AG04450 (cell line): ENCODE measurements around the gene PPP1R14C. TPM values are rescaled to one million over a fixed set of nuclear protein-coding genes. Genes with fewer than 3 reads are reported as not detected.
"Not testable (repeated sequence)": the region's sequence is repeated elsewhere in the genome, so short reads cannot be mapped to it uniquely, and the experiment has no call there.

Experiments
- CTCF ChIA-PET: fragments of 300-600, 350-600 bp; formaldehyde crosslinking; extraction: SDS; loops from one replicate; lab custom pipeline; 2022; ENCODE audit warnings: antibody characterized with exemption, inconsistent platforms; lab: Charles Lee
- POLR2A ChIA-PET: fragments of 350-600 bp; formaldehyde crosslinking; extraction: SDS; loops from one replicate; lab custom pipeline; 2021; ENCODE audit warnings: antibody characterized with exemption, inconsistent platforms; lab: Yijun Ruan, JAX
- DNase-seq: peaks from one replicate; pipeline ENCODE4 v3.0.0-alpha.2; 2011; ENCODE audit warnings: low read depth, low spot score
- H3K27ac ChIP-seq: one replicate; pipeline ENCODE4 v1.5.1; 2012; ENCODE audit warnings: low read depth, low read length, control low read depth
- H3K27me3 ChIP-seq: one replicate; pipeline ENCODE4 v1.6.0; 2012; ENCODE audit warnings: low read length; ENCODE audit not compliant: control insufficient read depth, insufficient read depth
- H3K4me3 ChIP-seq: 2 replicates; pipeline ENCODE4 v1.5.1; 2011; ENCODE audit warnings: mild to moderate bottlenecking, low read depth, low read length, control low read depth
- H3K9me3 ChIP-seq: 2 replicates; pipeline ENCODE4 v1.5.1; 2012; ENCODE audit warnings: low read length; ENCODE audit not compliant: control insufficient read depth, insufficient read depth
- CTCF ChIP-seq: IDR thresholded peaks from 2 replicates; pipeline ENCODE4 v1.5.1; 2011; ENCODE audit warnings: low read depth, low read length, control low read depth, inconsistent platforms
- polyA plus RNA-seq: library from polyadenylated mRNA; depleted of rRNA; stranded (reverse); fragments of >200 nt; gene quantifications from 2 replicates; pipeline ENCODE4 v1.2.3, GENCODE V29; 2011

The PPP1R14C gene
- polyA plus RNA-seq, 1 experiment = not detected

GRCh38 chr6:150183966-150184365, 41.1 kb downstream of the PPP1R14C start:
- Histone ChIP-seq H3K9me3 (no peaks in the 10 kb centered on the region), H3K27me3 (no peaks in the 10 kb centered on the region), H3K27ac (no peak overlapping the region), H3K4me3 (no peak overlapping the region)
- ChIA-PET CTCF (no interaction called here), POLR2A (no interaction called here)
- no peak for DNase-seq
- TF ChIP-seq CTCF = no peak

- no peak for DNase-seq
- POLR2A ChIA-PET = no interaction called here
- Histone ChIP-seq H3K4me3 (no peak overlapping the region), H3K27ac (no peak overlapping the region), H3K9me3 (no peaks in the 10 kb centered on the region), H3K27me3 (no peaks in the 10 kb centered on the region)
- CTCF ChIA-PET = no interaction called here
- TF ChIP-seq CTCF = no peak
These were observed 42.2 kb downstream of the PPP1R14C start for GRCh38 chr6:150184850-150185731.

- DNase-seq = no peak
- Histone ChIP-seq H3K9me3 (no peaks in the 10 kb centered on the region), H3K27ac (no peak overlapping the region), H3K27me3 (no peaks in the 10 kb centered on the region), H3K4me3 (no peak overlapping the region)
- CTCF ChIA-PET = no interaction called here
- POLR2A ChIA-PET = no interaction called here
- no peak for TF ChIP-seq CTCF
These were observed 42.9 kb downstream of the PPP1R14C start for GRCh38 chr6:150185732-150186117.

- CTCF ChIA-PET = no interaction called here
- H3K27ac ChIP-seq = no peak overlapping the region
- POLR2A ChIA-PET = no interaction called here
- no peaks in the 10 kb centered on the region for H3K27me3 ChIP-seq
- TF ChIP-seq CTCF = no peak
- no peak overlapping the region for H3K4me3 ChIP-seq
- H3K9me3 ChIP-seq = no peaks in the 10 kb centered on the region
- no peak for DNase-seq
These were observed 43.5 kb downstream of the PPP1R14C start for GRCh38 chr6:150186129-150186898.

GRCh38 chr6:150187433-150187832, 44.6 kb downstream of the PPP1R14C start:
- H3K27me3 ChIP-seq, H3K9me3 ChIP-seq, DNase-seq, CTCF ChIA-PET, POLR2A ChIA-PET, H3K27ac ChIP-seq, H3K4me3 ChIP-seq: not testable (repeated sequence)
